Motor neuron (in vitro differentiated cells): ENCODE data around the gene PIK3CG. TPM values are rescaled to one million over a fixed set of nuclear protein-coding genes. Genes with fewer than 3 reads are reported as not detected.
"Not testable (repeated sequence)": the region's sequence is repeated elsewhere in the genome, so short reads cannot be mapped to it uniquely, and the experiment has no call there.

Experiments
- ATAC-seq, 8 experiments: fragments of 200-7000 bp; cut with Tn5 transposase; replicated peaks in 6 of 8; 2 replicates each; pipeline ENCODE4 v1.8.0; 2021; ENCODE audit warnings: mild to moderate bottlenecking in 8 of 8, moderate library complexity in 8 of 8
- H3K27ac ChIP-seq, 2 donors: fragments of 250-450 bp; sonication (Bioruptor Pico); 2 replicates each; pipeline ENCODE4 v1.9.0; 2021; ENCODE audit warnings: antibody characterized with exemption in 2 of 2, mild to moderate bottlenecking in 2 of 2, moderate library complexity in 1 of 2
- H3K4me1 ChIP-seq, 2 donors: fragments of 250-450 bp; sonication (Bioruptor Pico); replicated peaks in 1 of 2; 2 replicates each; pipeline ENCODE4 v1.6.1; 2021; ENCODE audit warnings: antibody characterized with exemption in 2 of 2, mild to moderate bottlenecking in 2 of 2, moderate library complexity in 1 of 2
- H3K4me3 ChIP-seq, 5 donors: fragments of 250-450 bp; sonication (Bioruptor Pico); 2 replicates each; pipeline ENCODE4 v1.9.0; 2021; ENCODE audit warnings: antibody characterized with exemption in 5 of 5, mild to moderate bottlenecking in 5 of 5, moderate library complexity in 4 of 5
- WGBS, 10 experiments: fragments of 450-650 bp; shearing (Covaris generic); methylation state at CpG; one replicate each; pipeline ENCODE4 v1.0.0; 2022; 5-methylcytosine and 5-hydroxymethylcytosine counted together
- in situ Hi-C, 9 experiments: fragments of 400-800 bp; cut with MboI; loops; one replicate each; pipeline ENCODE4 v1.15.0; 2021; ENCODE audit warnings: low sequenced_read_pairs in 9 of 9, low pct_unique_long_range_greater_than_20kb in 2 of 9; ENCODE audit not compliant: unreplicated experiment in 9 of 9
- total RNA-seq, 8 experiments: library from RNA; unstranded; fragments of 300-600 nt; gene quantifications; 2 replicates each; pipeline versions ENCODE4 v1.2.3 to v1.2.4, GENCODE V29; 2022

The PIK3CG gene
- total RNA-seq = 10 to 100 TPM in 1 of 8 experiments, 1 to 10 TPM in 1, under 1 TPM in 2, not detected in 4; 0.14 to 38.7 (median 1.5) TPM

DNA sequence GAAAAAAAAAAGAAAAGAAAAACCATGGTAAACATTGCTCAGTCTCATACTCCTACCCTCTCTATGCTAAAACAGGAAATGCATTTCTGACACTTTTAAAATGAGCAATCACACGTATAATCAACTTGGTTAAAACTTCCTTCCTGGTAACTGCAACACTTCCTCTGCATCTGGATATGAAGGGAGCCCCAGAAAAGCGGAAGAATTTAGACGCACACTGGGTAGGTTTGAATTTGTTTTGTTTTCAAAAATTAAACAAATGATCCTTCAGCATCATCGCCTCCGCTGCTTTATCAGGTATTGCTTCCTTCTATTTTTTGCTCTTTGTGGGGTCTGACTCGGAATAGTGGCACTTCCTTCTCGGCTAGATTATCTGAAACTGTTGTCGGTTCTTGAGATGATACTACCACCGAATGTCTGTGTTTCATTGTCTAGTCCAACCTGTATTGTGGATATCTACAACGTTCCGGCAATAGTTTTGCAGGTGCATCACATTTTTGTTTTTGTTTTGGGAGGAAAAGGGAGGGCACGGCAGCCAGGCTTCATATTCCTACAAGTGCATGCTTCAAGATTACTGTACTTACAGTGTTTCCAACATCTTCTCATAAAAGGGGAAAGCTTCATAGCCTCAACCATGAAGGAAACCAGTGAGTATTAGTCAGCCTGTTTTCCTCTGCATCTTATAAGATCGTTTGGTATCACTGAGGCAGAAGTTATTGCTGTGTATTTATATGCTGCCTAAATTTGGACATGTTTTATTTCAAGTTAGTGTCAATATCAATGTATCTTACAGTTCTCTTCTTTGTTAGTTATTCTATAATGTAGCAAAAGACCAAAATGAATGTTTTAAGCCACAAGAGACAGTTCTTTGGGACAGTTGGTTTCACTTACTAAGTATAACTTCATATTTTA lies at the start of gene PIK3CG:
TSS of gene PIK3CG (plus strand) at position 153 of the 912 bp plus-strand sequence. CDS start 2,280 bp downstream, outside the sequence.
- ATAC-seq = no peak
- 56 to 92% (median 86%) methylated on average over 3 to 13 of the region's 13 CpGs for WGBS, 10 experiments
- Histone ChIP-seq H3K27ac (no peak within 1 kb of the TSS), H3K4me1 (peaks cover 0 to 4% of the 10 kb centered on the region in 2 donors), H3K4me3 (no peak within 1 kb of the TSS)
- in situ Hi-C loops = no loop called here

GRCh38 chr7:106817098-106817497 lies 48.0 kb upstream of the PIK3CG start:
- H3K4me3 ChIP-seq = no peak overlapping the region
- no peak for ATAC-seq
- H3K4me1 ChIP-seq = no peaks in the 10 kb centered on the region
- WGBS, 10 experiments = 71% methylated on average over 1 of the region's 1 CpG; no CpG with 5 or more reads in 9 of the 10 experiments
- in situ Hi-C loops = no loop called here
- no peak overlapping the region for H3K27ac ChIP-seq

GRCh38 chr7:106818736-106819135 lies 46.3 kb upstream of the PIK3CG start:
- in situ Hi-C loops = no loop called here
- Histone ChIP-seq H3K4me3 (no peak overlapping the region), H3K4me1 (no peaks in the 10 kb centered on the region), H3K27ac (no peak overlapping the region)
- no peak for ATAC-seq
- 0 to 67% (median 20%) methylated on average over 1 of the region's 1 CpG; no CpG with 5 or more reads in 6 of the 10 experiments for WGBS, 10 experiments

DNA sequence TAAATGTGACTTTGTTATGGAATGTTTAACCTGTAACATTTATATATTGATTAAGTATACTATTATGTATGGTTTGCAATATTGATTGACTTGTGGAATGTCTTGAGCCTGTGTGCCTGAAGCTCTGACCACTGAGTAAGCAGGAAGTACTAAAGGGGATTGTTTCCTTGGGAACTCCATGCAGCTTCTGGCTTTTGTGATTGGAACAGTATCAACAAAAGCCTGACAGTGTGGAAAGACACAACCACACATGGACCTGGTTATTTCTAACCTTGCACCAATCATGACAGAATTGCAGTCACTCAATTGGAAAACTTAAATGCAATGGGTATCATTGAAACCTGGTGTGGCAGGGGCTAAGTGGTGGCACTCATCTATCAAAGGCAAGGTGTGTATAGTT lies 45.5 kb upstream of the PIK3CG start:
- Histone ChIP-seq H3K27ac (no peak overlapping the region), H3K4me1 (no peaks in the 10 kb centered on the region), H3K4me3 (no peak overlapping the region)
- in situ Hi-C loops = no loop called here
- peak in 1 of 8 experiments; percentile 29 for ATAC-seq

DNA sequence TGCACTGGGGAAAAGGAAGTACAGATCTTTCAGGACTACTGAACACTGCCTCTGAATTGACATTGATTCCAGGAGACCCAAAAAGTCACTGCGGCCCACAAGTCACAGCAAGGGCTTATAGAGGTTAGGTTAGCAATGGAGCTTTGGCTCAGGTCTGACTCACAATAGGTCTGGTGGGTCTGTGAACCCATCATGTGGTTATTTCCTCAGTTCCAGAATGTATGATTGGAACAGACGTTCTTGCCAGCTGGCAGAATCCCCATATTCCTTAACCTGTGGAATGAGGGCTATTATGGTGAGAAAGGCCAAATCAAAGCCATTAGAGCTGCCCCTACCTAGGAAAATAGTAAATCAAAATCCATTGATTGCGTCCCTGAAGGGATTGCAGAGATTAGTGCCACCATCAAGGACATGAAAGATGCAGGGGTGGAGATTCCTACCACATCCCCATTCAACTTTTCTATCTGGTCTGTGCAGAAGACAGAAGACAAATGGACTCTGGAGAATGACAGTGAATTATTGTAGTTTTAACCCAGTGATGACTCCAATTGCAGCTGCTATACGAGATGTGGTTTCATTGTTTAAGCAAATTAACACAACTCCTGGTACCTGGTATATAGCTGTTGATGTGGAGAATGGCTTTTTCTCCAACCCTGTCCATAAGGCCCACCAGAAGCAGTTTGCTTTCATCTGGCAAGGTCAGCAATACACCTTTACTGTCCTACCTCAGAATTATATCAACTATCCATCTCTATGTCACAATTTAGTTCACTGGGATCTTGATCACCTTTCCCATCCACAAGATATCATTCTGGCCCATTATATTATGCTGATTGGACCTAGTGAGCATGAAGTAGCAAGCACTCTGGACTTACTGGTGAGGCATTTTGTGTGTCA lies 44.5 kb upstream of the PIK3CG start:
- Histone ChIP-seq H3K27ac (no peak overlapping the region), H3K4me1 (no peaks in the 10 kb centered on the region), H3K4me3 (no peak overlapping the region)
- no peak for ATAC-seq
- in situ Hi-C loops = no loop called here
- 20 to 100% (median 60%) methylated on average over 1 to 4 of the region's 4 CpGs; no CpG with 5 or more reads in 2 of the 10 experiments for WGBS, 10 experiments

- in situ Hi-C loops = no loop called here
- Histone ChIP-seq H3K4me3 (no peak overlapping the region), H3K27ac (no peak overlapping the region), H3K4me1 (no peaks in the 10 kb centered on the region)
- no peak for ATAC-seq
Measured at GRCh38 chr7:106823631-106824030, 41.5 kb upstream of the PIK3CG start.

DNA sequence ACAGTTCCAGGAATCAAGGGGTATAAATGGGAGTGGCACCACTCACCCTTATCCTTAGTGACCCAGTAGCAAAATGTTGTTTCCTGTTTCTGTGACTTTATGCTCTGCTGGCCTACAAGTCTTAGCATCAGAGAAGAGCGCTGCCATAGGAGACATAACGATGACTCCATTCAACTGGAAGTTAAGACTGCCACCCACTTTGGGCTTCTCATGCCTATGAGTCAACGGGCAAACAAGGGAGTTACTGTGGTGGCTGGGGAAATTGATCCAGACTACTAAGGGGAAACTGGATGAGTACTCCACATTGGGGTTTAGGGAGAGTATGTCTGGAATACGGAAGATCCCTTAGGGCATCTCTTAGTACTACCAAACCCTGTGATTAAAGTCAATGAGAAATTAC lies 40.6 kb upstream of the PIK3CG start:
- Histone ChIP-seq H3K27ac (no peak overlapping the region), H3K4me3 (no peak overlapping the region), H3K4me1 (no peaks in the 10 kb centered on the region)
- ATAC-seq = no peak
- WGBS, 10 experiments = 17 to 100% (median 90%) methylated on average over 1 to 4 of the region's 4 CpGs; no CpG with 5 or more reads in 1 of the 10 experiments
- in situ Hi-C loops = no loop called here

DNA sequence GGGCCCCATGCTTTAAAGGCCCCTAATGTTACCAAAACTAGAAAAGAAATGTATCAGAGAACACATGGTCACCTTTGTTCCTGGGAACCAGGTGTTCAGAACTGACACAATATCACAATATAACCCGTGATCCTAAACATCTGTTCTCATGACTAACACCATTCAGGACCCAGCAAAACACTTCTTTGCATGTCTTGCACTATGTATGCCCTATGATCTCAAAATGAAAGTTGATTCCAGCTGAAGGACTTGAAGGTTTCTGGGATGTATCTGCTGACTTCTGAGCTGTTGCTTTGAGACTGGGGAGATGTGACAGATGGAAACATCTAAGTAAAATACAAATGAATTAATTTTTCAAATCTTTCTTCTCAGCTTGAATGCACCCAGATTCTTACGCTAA lies 37.5 kb upstream of the PIK3CG start:
- peak in 3 of 8 experiments; percentile 48 to 98 (median 97) for ATAC-seq
- no peak overlapping the region for H3K27ac ChIP-seq
- 14 to 100% (median 87%) methylated on average over 1 to 2 of the region's 2 CpGs; no CpG with 5 or more reads in 2 of the 10 experiments for WGBS, 10 experiments
- in situ Hi-C loops = no loop called here
- no peak overlapping the region for H3K4me3 ChIP-seq
- H3K4me1 ChIP-seq = no peaks in the 10 kb centered on the region

DNA sequence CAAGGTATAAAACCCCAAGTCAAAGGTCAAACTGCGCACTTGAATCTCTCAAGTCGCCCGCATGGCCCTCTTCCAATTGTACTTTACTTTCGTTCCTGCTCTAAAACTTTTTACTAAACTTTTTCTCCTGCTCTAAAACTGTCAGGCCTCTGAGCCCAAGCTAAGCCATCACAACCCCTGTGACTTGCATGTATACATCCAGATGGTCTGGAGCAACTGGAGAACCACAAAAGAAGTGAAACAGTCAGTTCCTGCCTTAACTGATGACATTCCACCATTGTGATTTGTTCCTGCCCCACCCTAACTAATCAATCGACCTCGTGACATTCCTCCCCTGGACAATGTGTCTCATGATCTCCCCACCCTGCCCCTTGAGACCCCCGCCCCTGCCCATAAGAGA lies 35.6 kb upstream of the PIK3CG start:
- Histone ChIP-seq H3K4me1 (no peaks in the 10 kb centered on the region), H3K4me3 (no peak overlapping the region), H3K27ac (no peak overlapping the region)
- no peak for ATAC-seq
- 87 to 93% (median 90%) methylated on average over 2 to 6 of the region's 7 CpGs; no CpG with 5 or more reads in 4 of the 10 experiments for WGBS, 10 experiments
- in situ Hi-C loops = no loop called here

DNA sequence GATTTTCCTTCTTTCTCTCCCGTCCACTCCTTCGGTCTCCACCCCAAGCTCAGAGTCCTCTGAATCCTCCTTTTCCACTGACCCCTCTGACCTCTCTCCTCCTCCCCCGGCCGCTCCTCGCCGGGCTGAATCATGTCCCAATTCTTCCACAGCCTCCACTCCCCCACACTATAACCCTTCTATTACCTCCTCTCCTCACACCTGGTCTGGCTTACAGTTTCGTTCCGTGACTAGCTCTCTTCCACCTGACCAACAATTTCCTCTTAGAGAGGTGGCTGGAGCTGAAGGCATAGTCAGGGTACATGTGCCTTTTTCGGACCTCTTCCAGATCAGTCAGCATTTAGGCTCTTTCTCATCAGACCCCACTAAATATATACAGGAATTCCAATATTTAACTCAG lies 34.2 kb upstream of the PIK3CG start:
- H3K4me1 ChIP-seq, ATAC-seq, in situ Hi-C loops, H3K27ac ChIP-seq, H3K4me3 ChIP-seq: not testable (repeated sequence)
- 47 to 100% (median 90%) methylated on average over 1 to 8 of the region's 9 CpGs for WGBS, 10 experiments

- in situ Hi-C loops = no loop called here
- Histone ChIP-seq H3K27ac (no peak overlapping the region), H3K4me1 (no peaks in the 10 kb centered on the region), H3K4me3 (no peak overlapping the region)
- no peak for ATAC-seq
- WGBS, 10 experiments = 0 to 100% (median 86%) methylated on average over 1 to 2 of the region's 2 CpGs; no CpG with 5 or more reads in 3 of the 10 experiments
Measured at GRCh38 chr7:106836816-106837215, 28.3 kb upstream of the PIK3CG start.

DNA sequence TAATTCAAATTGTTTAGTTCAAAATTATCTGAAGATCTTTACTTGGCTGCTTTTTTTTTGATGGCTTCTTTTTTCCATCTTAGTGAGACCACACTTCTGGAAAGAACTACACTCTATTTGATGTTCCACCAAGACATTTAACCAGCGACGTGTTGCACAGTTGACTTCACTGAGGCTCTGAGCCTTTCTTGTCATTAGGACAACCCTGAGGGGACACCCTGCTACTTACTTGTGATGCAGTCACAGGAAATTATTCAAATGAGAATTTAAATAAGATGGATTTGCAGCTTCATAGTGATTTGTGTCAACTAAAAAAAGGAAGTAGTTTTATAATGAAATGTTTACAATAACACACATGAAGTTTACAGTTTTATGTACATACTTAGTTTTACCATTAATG lies 25.6 kb upstream of the PIK3CG start:
- H3K27ac ChIP-seq = no peak overlapping the region
- in situ Hi-C loops = no loop called here
- ATAC-seq = no peak
- H3K4me3 ChIP-seq = no peak overlapping the region
- H3K4me1 ChIP-seq = no peaks in the 10 kb centered on the region
- WGBS, 10 experiments = 67 to 100% (median 89%) methylated on average over 2 of the region's 2 CpGs; no CpG with 5 or more reads in 6 of the 10 experiments

- WGBS, 10 experiments = 0 to 67% (median 12%) methylated on average over 1 of the region's 1 CpG; no CpG with 5 or more reads in 6 of the 10 experiments
- in situ Hi-C loops = no loop called here
- Histone ChIP-seq H3K4me3 (no peak overlapping the region), H3K4me1 (no peaks in the 10 kb centered on the region), H3K27ac (no peak overlapping the region)
- ATAC-seq = peak in 6 of 8 experiments; percentile 25 to 100 (median 74)
Measured at GRCh38 chr7:106840342-106840741, 24.7 kb upstream of the PIK3CG start.
